Right forelimb (tissue), 1 donor: Measurements from ENCODE around the gene GNL3.
A peak's percentile ranks its signal among the peaks of the same experiment; 100 is the strongest.
"Not testable (repeated sequence)": the region's sequence is repeated elsewhere in the genome, so short reads cannot be mapped to it uniquely, and the experiment has no call there.

Experiments
- DNase-seq: peaks from one replicate; pipeline ENCODE4 v3.0.0-alpha.2; 2018

The GNL3 gene

GRCh38 chr3:52685709-52686691 is at the start of gene GNL3, which contains the start of gene PBRM1:
Gene GNL3, plus strand, starts transcription at chr3:52686032. Its CDS starts 61 bp downstream, at chr3:52686093.
Gene PBRM1, minus strand, starts transcription at chr3:52685913.
- DNase-seq, result peak; percentile 94

DNA sequence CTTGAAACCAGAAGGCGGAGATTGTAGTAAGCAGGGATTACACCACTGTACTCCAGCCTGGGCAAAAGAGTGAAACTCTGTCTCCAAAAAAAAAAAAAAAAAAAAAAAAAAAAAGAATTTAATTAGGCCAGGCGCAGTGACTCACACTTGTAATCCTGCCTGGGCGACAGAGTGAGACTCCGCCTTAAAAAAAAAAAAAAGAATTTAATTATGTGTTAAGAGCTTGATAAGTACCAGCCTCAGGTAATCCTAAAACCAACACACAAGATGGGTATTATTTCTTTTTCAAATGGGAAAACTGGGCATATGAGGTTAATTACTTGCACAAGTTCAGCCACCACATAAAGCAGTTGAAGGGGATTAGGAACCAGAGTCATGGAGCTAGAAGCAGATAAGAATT is 49.2 kb upstream of the GNL3 start:
- DNase-seq, result no peak

DNA sequence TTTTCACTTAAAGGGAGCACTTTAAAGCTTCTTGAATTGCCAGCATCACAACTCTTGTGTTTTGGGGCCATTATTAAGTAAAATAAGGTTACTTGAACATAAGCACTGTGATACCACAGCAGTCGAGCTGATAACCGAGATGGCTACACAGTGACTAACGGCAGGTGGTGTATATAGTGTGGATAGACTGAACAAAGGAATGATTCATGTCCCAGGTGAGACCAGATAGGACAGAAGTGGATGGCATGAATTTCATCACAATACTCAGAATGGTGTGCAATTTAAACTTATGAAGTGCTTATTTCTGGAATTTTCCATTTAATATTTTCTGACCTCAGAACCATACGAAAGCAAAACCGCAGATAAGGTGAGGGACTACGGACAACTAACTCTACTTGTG is 40.3 kb upstream of the GNL3 start:
- no peak for DNase-seq

DNA sequence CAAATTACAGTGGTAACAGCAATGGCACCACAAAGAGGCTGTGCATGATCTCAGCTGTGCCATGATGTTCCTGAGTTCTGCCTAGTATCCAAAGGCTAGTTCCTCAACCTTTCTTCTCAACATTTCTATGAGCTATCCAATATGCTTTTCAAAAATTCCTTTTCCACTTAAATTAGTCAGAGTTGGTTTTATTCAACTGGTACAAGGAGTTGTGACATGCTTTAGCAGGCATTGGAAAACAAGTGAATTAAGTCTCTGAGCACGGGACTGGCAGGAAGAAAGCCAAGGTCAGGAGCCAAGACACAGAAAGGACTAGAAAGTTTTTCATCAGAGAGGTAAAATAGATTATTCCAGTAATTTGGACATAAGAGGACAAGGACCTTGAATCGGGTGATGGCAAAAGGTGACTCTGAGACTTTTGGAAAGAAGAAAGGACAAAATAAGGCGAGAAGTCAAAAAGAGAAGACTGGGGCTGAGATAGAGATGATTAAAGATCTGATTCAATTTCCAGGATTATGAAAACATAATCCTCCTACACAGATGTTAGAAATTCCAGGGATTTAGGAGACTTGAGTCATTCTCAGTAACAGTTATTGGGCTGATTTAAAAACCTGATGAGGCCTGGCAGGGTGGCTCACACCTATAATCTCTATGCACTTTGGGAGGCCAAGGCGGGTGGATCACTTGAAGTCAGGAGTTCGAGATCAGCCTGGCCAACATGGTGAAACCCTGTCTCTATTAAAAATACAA is 36.2 kb upstream of the GNL3 start:
- DNase-seq, result no peak

- no peak for DNase-seq
These were observed 35.4 kb upstream of the GNL3 start for GRCh38 chr3:52650439-52650838.

DNA sequence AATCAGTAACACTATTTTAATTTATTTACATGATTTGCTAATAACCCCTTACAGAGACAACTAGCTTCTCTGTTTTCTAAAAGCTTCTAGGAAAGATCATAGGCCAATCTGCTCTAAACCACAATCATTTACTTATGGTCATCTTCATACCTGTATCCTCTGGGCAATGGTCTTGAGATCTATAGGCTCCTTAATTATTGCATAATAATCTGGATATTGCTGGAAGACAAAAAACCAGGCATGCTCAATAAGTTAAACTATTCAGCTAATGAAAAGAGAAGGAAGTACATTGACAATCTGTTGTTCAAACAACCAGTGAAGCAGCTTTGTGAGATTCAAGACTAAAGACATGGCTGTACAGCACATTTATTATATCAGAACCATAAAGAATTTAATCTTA is 34.2 kb upstream of the GNL3 start:
- DNase-seq, result no peak

GRCh38 chr3:52655895-52656294 is 29.9 kb upstream of the GNL3 start:
- DNase-seq, result no peak

GRCh38 chr3:52660046-52660445 is 25.8 kb upstream of the GNL3 start:
- no peak for DNase-seq

DNA sequence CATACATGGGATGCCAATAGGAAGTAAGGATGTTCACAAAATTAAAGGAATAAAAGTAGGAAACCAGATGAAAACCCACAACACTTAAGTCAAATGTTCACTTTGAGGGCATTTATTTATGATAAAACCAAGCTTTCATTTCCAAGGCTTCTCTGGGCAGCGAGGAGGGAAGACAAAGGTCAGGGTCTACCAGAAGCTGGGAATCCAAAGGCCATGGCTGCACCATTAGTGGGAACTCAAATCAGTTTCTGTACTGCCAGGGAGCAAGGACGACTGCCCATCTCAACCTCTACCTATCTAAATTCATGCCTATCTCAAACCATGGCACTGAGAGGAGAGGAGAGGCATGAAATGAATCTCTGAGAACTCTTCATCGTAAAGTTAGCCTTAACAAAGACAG is 22.7 kb upstream of the GNL3 start:
- no peak for DNase-seq

DNA sequence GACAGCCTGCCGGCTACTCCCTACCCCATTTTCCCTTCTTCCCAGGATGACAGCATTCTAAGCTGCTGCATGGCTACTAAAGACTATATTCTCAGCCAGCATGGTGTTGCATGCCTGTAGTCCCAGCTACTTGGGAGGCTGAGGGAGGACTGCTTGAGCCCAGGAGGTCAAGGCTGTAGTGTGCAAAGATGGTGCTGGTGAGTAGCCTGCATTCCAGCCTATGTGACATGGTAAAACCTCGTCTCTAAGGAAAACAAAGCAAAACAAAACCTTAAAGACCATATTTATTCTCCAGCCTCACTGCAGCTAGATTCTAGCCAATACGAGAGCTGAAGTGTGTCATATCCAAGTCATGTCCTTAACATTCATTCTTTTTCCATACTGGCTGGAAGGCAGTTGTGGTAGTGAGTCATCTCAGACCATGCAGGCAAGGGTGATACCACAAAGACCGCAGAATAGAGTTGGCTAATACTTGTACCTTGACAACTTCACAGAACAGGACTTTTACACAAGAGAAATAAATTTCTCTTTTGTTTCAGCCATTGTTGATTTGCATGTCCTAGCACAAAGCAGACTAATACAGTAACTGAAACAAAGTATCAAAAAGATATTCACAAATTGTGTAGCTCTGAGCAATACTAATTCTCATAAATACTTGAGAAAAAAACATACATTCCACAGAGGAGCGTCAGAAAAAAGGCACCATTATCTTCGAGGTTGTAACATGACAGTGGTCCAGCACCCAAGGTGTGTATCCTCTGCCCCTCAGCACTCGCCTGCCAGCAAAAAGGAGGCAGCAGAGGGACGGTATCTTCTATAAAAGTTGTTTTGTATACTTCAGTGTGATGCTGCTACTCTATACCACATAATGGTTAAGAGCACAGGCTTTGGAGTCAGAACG is 15.0 kb upstream of the GNL3 start:
- no peak for DNase-seq

DNA sequence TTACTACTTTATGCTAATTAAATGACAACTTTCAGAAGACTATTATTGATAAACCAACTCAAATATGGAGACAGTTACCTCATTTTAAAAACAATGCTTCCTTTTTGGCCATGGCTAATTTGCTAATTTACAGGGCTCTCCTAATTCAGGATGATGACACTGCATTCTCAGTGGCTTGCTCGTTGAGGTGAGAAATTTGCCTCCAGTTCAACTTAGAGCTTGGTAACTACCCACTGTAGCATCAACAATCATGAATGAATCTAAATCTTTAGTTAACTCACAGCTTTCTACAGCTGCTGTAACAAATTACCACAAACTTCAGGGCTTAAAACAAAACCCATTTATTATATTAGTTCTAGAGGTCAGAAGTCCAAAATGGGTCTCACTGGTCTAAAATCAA is 14.2 kb upstream of the GNL3 start:
- no peak for DNase-seq

- not testable (repeated sequence) for DNase-seq
These were observed 9.6 kb upstream of the GNL3 start for GRCh38 chr3:52676201-52676600.

DNA sequence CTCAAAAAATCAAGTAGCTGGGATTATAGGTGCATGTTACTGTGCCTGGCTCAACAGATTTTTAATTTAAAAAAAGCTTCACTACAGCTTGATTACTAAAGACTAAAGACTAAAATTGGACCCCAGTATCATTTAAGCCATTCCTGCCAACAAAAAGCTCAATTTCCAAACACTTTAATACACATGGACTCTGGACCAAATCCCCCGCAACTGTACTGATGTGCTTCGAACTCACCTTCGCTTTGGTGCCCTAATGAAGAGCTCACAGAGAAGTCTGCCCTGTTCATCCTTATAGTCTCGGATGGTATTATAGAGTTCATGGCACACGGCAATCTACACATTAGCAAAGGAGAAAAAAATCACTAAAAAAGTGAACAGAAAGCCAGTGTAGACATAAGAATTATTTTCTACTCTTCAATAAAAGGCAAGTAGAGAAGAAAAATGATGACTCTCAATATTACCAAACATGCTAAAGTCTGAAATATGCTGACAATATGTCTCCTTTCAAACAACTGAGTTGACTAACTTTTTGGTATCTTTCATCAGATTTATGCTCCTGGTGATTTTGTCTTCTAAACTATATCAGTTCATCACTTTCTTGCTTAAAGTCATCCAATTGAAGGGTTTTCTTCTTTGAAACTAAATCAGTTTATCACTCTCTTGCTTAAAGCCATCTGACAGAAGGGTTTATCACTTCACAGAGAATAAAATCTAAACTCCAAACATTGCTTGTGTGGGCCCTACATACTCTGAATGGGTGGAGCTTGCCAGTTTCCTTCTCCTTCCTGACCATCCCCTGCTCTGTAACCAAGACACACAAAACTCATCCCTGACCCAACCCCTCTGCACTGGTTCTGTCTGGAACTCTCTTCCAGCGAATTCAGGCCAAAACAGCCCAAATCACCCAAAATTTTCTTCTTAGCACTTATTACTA is 7.3 kb upstream of the GNL3 start:
- DNase-seq, result no peak

DNA sequence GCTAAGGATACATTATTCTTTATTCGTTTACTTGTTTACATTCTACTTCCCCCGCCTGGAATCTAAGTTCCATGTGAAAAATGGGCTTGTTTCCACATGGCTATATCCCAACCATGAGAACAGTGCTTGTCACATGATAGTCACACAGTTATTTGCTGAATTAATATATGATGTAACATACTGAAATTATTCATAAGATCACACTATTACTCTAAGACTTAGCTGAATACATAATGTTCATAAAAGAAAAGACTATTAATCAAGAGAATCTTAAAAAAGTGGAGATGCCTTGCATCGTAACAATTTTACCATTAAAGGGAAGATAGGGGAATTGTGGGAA is 6.7 kb upstream of the GNL3 start:
- no peak for DNase-seq

GRCh38 chr3:52679811-52680210 is 6.0 kb upstream of the GNL3 start:
- no peak for DNase-seq

DNA sequence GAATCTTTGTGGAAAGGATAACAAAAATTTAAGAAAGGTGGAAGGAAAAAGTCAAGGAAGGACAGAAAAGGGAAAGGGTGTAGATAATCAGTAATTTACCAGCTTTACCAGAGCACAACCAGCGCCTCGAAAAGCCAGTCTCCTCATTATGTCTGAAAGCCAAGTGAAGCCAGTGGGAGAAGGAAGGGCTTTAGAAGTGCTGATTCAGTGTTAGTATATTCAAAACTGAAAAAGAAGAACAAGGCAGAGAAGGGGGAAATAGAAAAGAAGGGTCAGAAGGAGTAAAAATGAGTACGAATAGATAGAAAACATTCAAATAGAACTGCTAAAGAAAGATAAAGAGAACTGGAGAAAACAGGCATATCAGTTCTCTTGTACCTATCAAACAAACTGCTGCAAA is 4.2 kb upstream of the GNL3 start:
- no peak for DNase-seq

DNA sequence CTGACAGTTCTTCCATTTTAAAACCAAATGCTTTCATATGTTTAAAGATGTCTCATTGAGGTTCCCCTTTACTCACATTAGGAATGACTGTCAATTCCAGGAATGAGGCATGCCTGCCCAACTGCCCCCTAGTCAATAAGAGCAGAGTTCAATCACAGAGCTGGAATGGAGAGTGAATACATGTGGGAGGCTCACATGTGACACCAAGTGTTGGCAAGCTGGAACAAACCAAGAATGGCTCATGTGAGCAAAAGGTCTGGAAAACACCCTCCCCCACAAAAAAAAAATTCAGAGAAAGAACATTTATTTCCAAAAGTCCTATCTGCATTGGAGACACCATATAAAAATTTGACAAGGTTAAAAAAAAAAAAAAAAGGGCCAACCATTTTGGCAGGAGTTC is 3.8 kb upstream of the GNL3 start:
- DNase-seq, result no peak

GRCh38 chr3:52683611-52684010 is 2.2 kb upstream of the GNL3 start:
- DNase-seq, result no peak

GRCh38 chr3:52684184-52684583 is 1.6 kb upstream of the GNL3 start:
- no peak for DNase-seq

- no peak for DNase-seq
These were observed 535 bp upstream of the GNL3 start for GRCh38 chr3:52685285-52685708.

GRCh38 chr3:52688266-52688665 is 2.4 kb downstream of the GNL3 start:
- no peak for DNase-seq

DNA sequence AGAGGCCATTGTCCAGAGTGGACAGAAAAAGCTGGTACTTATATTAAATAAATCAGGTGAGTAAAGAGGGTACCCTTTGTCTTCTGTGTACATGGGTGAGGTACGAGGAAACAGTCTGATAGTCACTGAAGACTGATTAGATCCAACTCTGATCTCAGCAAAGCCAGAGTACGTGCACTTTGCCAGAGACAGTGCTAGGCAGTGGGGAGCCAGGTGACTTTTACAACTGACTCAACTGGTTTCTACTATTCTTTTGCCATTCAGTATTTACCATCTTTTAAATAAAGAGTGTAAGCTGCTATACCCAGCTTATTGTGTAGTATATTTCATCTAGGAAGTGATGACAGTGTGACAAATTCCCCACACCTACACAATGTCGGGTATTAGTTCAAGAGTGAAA is 3.3 kb downstream of the GNL3 start:
- DNase-seq, result no peak
